ENCODE results near the gene PRAMEF12.
"Not testable (repeated sequence)": the region's sequence is repeated elsewhere in the genome, so short reads cannot be mapped to it uniquely, and the experiment has no call there.

Gene PRAMEF12

DNA sequence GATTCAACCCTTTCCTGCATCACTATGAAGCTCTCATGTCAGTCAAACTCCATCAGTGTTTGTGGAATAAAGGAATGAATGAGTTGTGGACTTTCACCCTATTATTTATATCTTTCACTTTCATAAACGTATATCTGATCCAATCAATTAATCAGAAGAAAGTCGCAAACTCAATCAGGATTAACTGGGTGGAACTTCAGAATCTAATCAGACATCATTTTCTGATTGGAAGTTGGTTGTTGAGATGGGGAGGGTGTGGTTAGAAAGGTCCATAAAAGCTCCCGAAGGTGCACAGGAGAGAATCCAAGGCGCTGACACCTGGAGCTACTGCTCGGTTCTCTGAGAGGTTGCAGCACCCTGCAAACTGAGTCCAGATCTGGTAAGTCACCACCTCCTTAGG, at the start of gene PRAMEF12:
TSS of gene PRAMEF12 (plus strand) at position 301 of the 400 bp plus-strand sequence. CDS start 1,130 bp downstream, outside the sequence.
- H3K4me3 ChIP-seq (ENCODE audit: low read depth, low read length): no peak within 1 kb of the TSS
- TF ChIP-seq, protein P1, sequence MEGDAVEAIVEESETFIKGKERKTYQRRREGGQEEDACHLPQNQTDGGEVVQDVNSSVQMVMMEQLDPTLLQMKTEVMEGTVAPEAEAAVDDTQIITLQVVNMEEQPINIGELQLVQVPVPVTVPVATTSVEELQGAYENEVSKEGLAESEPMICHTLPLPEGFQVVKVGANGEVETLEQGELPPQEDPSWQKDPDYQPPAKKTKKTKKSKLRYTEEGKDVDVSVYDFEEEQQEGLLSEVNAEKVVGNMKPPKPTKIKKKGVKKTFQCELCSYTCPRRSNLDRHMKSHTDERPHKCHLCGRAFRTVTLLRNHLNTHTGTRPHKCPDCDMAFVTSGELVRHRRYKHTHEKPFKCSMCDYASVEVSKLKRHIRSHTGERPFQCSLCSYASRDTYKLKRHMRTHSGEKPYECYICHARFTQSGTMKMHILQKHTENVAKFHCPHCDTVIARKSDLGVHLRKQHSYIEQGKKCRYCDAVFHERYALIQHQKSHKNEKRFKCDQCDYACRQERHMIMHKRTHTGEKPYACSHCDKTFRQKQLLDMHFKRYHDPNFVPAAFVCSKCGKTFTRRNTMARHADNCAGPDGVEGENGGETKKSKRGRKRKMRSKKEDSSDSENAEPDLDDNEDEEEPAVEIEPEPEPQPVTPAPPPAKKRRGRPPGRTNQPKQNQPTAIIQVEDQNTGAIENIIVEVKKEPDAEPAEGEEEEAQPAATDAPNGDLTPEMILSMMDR (IDR thresholded peaks at IDR 0.05; ENCODE audit: control insufficient read depth, extremely low read depth, insufficient read depth): no peak
- no peak for DNase-seq (ENCODE audit: low read depth)

DNA sequence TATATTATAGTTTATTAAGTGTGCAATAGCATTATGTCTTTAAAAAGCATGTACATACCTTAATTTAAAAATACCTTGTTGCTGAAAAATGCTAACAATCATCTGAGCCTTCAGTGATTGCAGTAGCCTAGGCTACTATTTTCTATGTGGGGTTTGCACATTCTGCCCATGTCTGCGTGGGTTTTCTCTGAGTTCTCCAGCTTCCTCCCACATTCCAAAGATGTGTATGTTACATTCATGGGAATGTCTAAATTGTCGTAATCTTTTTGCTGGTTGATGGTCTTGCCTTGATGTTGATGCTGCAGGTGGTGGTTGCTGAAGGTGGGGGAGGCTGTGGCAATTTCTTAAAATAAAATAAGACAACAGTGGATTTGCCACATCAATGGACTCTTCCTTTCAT, 45.1 kb upstream of the PRAMEF12 start:
- H3K4me3 ChIP-seq (ENCODE audit: low read depth, low read length): no peak overlapping the region
- TF ChIP-seq, protein P1 (IDR thresholded peaks at IDR 0.05; ENCODE audit: control insufficient read depth, extremely low read depth, insufficient read depth): no peak
- DNase-seq (ENCODE audit: low read depth): no peak

DNA sequence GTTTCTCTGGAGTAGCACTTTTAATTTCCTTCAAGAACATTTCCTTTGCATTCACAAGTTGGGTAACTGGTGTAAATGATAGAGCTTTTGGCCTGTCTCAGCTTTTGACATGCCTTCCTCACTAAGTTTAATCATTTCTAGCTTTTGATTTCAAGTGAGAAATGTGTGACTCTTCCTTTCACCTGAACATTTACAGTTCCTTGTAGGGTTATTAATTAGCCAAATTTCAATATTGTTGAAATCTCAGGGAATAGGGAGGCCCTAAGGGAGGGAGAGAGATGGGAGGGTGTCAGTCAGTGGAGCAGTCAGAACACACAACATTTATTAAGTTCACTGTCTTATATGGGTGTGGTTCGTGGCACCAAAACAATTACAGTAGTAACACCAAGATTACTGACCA, 43.4 kb upstream of the PRAMEF12 start:
- no peak for DNase-seq (ENCODE audit: low read depth)
- TF ChIP-seq, protein P1 (IDR thresholded peaks at IDR 0.05; ENCODE audit: control insufficient read depth, extremely low read depth, insufficient read depth): no peak
- no peak overlapping the region for H3K4me3 ChIP-seq (ENCODE audit: low read depth, low read length)

DNA sequence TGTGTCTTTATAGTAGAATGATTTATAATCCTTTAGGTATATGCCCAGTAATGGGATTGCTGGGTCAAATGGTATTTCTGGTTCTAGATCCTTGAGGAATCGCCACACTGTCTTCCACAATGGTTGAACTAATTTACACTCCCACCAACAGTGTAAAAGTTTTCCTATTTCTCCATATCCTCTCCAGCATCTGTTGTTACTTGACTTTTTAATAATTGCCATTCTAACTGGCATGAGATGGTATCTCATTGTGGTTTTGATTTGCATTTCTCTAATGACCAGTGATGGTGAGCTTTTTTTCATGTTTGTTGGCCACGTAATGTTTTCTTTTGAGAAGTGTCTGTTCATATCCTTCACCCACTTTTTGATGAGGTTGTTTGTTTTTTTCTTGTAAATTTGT, 42.5 kb upstream of the PRAMEF12 start:
- H3K4me3 ChIP-seq (ENCODE audit: low read depth, low read length); DNase-seq (ENCODE audit: low read depth): not testable (repeated sequence)

DNA sequence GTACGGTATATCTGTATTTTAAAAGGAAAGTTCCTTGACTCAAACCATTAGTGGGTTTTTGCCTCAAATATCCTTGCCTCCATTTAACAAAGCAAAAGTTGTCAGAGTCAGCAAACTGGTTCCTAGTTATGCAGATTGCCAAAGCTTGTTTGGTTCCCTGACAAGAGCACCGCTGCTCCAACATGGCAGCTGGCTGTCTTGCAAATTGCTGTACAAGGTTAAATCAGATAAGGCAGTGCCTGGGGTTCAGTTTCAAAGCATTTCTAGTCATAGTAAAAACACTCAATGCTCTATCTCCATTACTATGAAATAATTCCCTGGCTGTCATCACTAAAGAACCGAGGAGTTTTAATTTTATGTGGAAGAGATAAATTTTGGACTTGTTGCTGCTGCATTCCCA, 38.9 kb upstream of the PRAMEF12 start:
- H3K4me3 ChIP-seq (ENCODE audit: low read depth, low read length): no peak overlapping the region
- DNase-seq (ENCODE audit: low read depth): no peak
- TF ChIP-seq, protein P1 (IDR thresholded peaks at IDR 0.05; ENCODE audit: control insufficient read depth, extremely low read depth, insufficient read depth): no peak

DNA sequence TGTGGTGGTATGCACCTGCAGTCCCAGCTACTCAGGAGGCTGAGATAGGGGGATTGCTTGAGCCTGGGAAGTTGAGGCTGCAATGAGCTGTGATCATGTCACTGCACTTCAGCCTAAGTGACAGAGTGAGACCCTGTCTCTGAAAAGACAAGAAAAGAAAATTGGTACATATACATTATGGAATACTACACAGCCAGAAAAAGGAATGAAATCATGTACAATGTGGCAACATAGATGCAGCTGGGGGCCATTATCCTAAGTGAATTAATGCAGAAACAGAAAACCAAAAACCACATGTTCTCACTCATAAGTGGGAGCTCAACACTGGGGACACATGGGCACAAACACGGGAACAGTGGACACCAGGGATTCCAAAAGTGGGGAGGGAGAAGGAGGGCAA, 34.6 kb upstream of the PRAMEF12 start:
- no peak for DNase-seq (ENCODE audit: low read depth)
- TF ChIP-seq, protein P1 (IDR thresholded peaks at IDR 0.05; ENCODE audit: control insufficient read depth, extremely low read depth, insufficient read depth): no peak
- H3K4me3 ChIP-seq (ENCODE audit: low read depth, low read length): no peak overlapping the region

DNA sequence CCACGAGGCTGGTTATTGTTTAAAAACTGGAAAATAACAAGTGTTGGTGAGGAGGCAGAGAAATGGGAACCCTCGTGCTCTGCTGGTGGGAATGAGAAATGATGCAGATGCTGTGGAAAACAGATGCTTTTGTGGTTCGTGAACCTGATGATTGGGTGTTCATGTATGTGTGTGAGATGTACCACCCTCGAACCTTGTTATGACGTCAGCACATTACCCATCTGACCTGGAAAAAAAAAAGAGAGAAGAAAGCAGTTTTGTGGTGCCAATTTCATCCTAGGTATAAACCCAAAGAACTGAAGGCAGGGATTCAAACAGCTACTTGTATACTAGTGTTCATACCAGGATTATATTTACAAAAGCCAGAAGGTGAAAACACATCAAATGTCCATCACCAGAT, 33.9 kb upstream of the PRAMEF12 start:
- no peak overlapping the region for H3K4me3 ChIP-seq (ENCODE audit: low read depth, low read length)
- no peak for DNase-seq (ENCODE audit: low read depth)
- TF ChIP-seq, protein P1 (IDR thresholded peaks at IDR 0.05; ENCODE audit: control insufficient read depth, extremely low read depth, insufficient read depth): no peak
